GM12878 (cell line): ENCODE results near the gene HLA-DQB1. TPM values are rescaled to one million over a fixed set of nuclear protein-coding genes. Genes with fewer than 3 reads are reported as not detected.

Experiments used
- ATAC-seq: fragments of 200-7000 bp; cut with Tn5 transposase; 3 replicates; pipeline ENCODE4 v1.9.1; 2020; ENCODE audit warnings: mild to moderate bottlenecking, moderate library complexity
- BruUV-seq: library from RNA; stranded (reverse); fragments of 400-500 nt; replicated peaks from 2 replicates; lab custom pipeline; 2021; lab: Mats Ljungman, UMichigan
- CTCF ChIA-PET: fragments of 300-600 bp; sonication (Branson Sonifier 250); formaldehyde crosslinking; extraction: SDS; loops from one replicate; lab custom pipeline; 2021; ENCODE audit warnings: inconsistent platforms; lab: Yijun Ruan, JAX
- POLR2A ChIA-PET: fragments of 350-600 bp; formaldehyde crosslinking; extraction: SDS; loops from one replicate; lab custom pipeline; 2021; ENCODE audit warnings: inconsistent platforms; lab: Charles Lee
- RAD21 ChIA-PET: fragments of 300-600 bp; sonication (Branson Sonifier 250); formaldehyde crosslinking; loops from one replicate; lab custom pipeline; 2023; ENCODE audit warnings: antibody characterized with exemption; ENCODE audit not compliant: unreplicated experiment; lab: Charles Lee
- SMC1A ChIA-PET: fragments of 300-600 bp; sonication (Branson Sonifier 250); formaldehyde crosslinking; loops from one replicate; lab custom pipeline; 2023; ENCODE audit not compliant: unreplicated experiment, uncharacterized antibody; lab: Charles Lee
- DNase-seq: peaks from one replicate; pipeline ENCODE4 v3.0.0-alpha.2; 2011; ENCODE audit warnings: low read depth, low spot score
- FAIRE-seq: peaks from 3 replicates; lab custom pipeline; 2011; peaks lifted over from hg19 to GRCh38; lab: Jason Lieb, UNC
- H2AFZ ChIP-seq: 2 replicates; pipeline ENCODE4 v1.6.0; 2011; ENCODE audit warnings: low read depth, low read length, control low read depth; ENCODE audit not compliant: control insufficient read depth
- H3K27ac ChIP-seq: 2 replicates; pipeline ENCODE4 v1.5.1; 2011; ENCODE audit warnings: control low read depth; ENCODE audit not compliant: control insufficient read depth, insufficient read depth
- H3K27me3 ChIP-seq, 2 experiments: replicated peaks in 1 of 2; 2 replicates each; pipeline versions ENCODE4 v1.6.0 to v1.6.1; 2011; ENCODE audit warnings: low read length in 1 of 2; ENCODE audit not compliant: control insufficient read depth in 2 of 2, insufficient read depth in 2 of 2
- H3K36me3 ChIP-seq, 2 experiments: 2 replicates each; pipeline ENCODE4 v1.5.1; 2011; ENCODE audit warnings: low read length in 1 of 2; ENCODE audit not compliant: control insufficient read depth in 2 of 2, insufficient read depth in 2 of 2
- H3K4me1 ChIP-seq: 2 replicates; pipeline ENCODE4 v1.6.1; 2011; ENCODE audit warnings: mild to moderate bottlenecking, low read length, moderate library complexity, mixed read lengths; ENCODE audit not compliant: control insufficient read depth, insufficient read depth
- H3K4me2 ChIP-seq: 2 replicates; pipeline ENCODE4 v1.6.0; 2011; ENCODE audit warnings: control low read depth; ENCODE audit not compliant: control insufficient read depth, insufficient read depth
- H3K4me3 ChIP-seq: fragments of 200-600 bp; sonication (generic); 2 replicates; pipeline ENCODE4 v1.5.1; 2016
- H3K79me2 ChIP-seq: 2 replicates; pipeline ENCODE4 v1.6.0; 2011; ENCODE audit warnings: low read length; ENCODE audit not compliant: control insufficient read depth, insufficient read depth
- H3K9ac ChIP-seq: 2 replicates; pipeline ENCODE4 v1.8.0; 2011; ENCODE audit warnings: low read length, control low read depth, mixed read lengths; ENCODE audit not compliant: control insufficient read depth, insufficient read depth
- H3K9me3 ChIP-seq: replicated peaks from 3 replicates; pipeline ENCODE4 v1.5.1; 2011; ENCODE audit warnings: mild to moderate bottlenecking, low read length; ENCODE audit not compliant: control insufficient read depth, insufficient read depth
- H4K20me1 ChIP-seq: 2 replicates; pipeline ENCODE4 v1.6.0; 2011; ENCODE audit not compliant: control insufficient read depth, insufficient read depth
- ATF2 ChIP-seq: IDR thresholded peaks from 2 replicates; pipeline ENCODE4 v1.6.1; 2012; ENCODE audit warnings: low read length, inconsistent platforms
- BACH1 ChIP-seq: fragments of 450-650 bp; IDR thresholded peaks from 2 replicates; pipeline ENCODE4 v1.6.1; 2017; ENCODE audit warnings: mild to moderate bottlenecking, borderline replicate concordance
- ETV6 ChIP-seq, 2 experiments: fragments of 450-650 bp in 1 of 2; IDR thresholded peaks in 1 of 2; conservative IDR thresholded peaks in 1 of 2; 2 replicates each; pipeline ENCODE4 v1.6.1; 2014; ENCODE audit warnings: antibody characterized with exemption in 1 of 2, borderline replicate concordance in 1 of 2, low read depth in 1 of 2, mild to moderate bottlenecking in 1 of 2, moderate library complexity in 1 of 2
- IKZF1 ChIP-seq: fragments of 450-650 bp; conservative IDR thresholded peaks from 2 replicates; pipeline ENCODE4 v1.6.1; 2017; ENCODE audit warnings: antibody characterized with exemption, mild to moderate bottlenecking
- MLLT1 ChIP-seq: fragments of 450-650 bp; IDR thresholded peaks from 2 replicates; pipeline ENCODE4 v1.6.1; 2016; ENCODE audit warnings: mild to moderate bottlenecking
- NBN ChIP-seq: fragments of 450-650 bp; IDR thresholded peaks from 2 replicates; pipeline ENCODE4 v1.6.1; 2016
- PML ChIP-seq: IDR thresholded peaks from 2 replicates; pipeline ENCODE4 v1.6.1; 2012; ENCODE audit warnings: low read length, inconsistent platforms
- POLR2A ChIP-seq: IDR thresholded peaks from 2 replicates; pipeline ENCODE4 v1.6.1; 2011; ENCODE audit warnings: low read depth, mild to moderate bottlenecking, low read length
- POLR2AphosphoS5 ChIP-seq: IDR thresholded peaks from 2 replicates; pipeline ENCODE4 v1.6.1; 2011; ENCODE audit warnings: mild to moderate bottlenecking, low read length, inconsistent platforms
- POU2F2 ChIP-seq: IDR thresholded peaks from 3 replicates; pipeline ENCODE4 v1.6.1; 2011; ENCODE audit warnings: low read depth, mild to moderate bottlenecking, low read length, borderline replicate concordance
- SPI1 ChIP-seq: IDR thresholded peaks from 2 replicates; pipeline ENCODE4 v1.6.1; 2011; ENCODE audit warnings: low read depth, mild to moderate bottlenecking, low read length, moderate library complexity, borderline replicate concordance; ENCODE audit not compliant: insufficient read depth
- ZBTB40 ChIP-seq: fragments of 450-650 bp; IDR thresholded peaks from 2 replicates; pipeline ENCODE4 v1.6.1; 2016; ENCODE audit warnings: mild to moderate bottlenecking, moderate library complexity, borderline replicate concordance
- WGBS: methylation state at CpG from one replicate; pipeline ENCODE4 v1.1.6; 2016; ENCODE audit warnings: low lambda C conversion rate; ENCODE audit not compliant: insufficient replicate concordance, insufficient coverage; ENCODE audit errors: missing lambda C conversion rate; 5-methylcytosine and 5-hydroxymethylcytosine counted together
- in situ Hi-C: fragments of 300-500 bp; cut with MboI; formaldehyde crosslinking; loops from 9 replicates; pipeline ENCODE4 v1.14.3; 2018; ENCODE audit warnings: mixed read lengths
- intact Hi-C: fragments of 100-400 bp; cut with micrococcal nuclease; formaldehyde crosslinking; loops from one replicate; pipeline ENCODE4 v1.14.2; 2022; ENCODE audit not compliant: unreplicated experiment
- polyA plus RNA-seq, 11 experiments: library from polyadenylated mRNA; depleted of rRNA in 4 of 11; unstranded in 6 of 11; stranded (reverse) in 5 of 11; fragments of >200 nt; fragmentation: Nextera tagmentation in 4 of 11; fragmentation: Illumina TruSeq in 1 of 11; extraction: Ambion mirVana in 4 of 11; extraction: Trizol in 1 of 11; gene quantifications; 1 replicate in 1 of 11; 2 replicates in 10 of 11; pipeline versions ENCODE4 v1.2.1 to v1.2.3, GENCODE V29; 2011 to 2016; ENCODE audit warnings: inconsistent platforms in 2 of 11, missing spikeins in 2 of 11, low read depth in 1 of 11
- total RNA-seq, 4 experiments: library from RNA; depleted of rRNA in 3 of 4; stranded (reverse); fragments of >200 nt in 3 of 4; fragmentation: Illumina TruSeq in 1 of 4; extraction: Trizol in 1 of 4; gene quantifications; 2 replicates each; pipeline versions ENCODE4 v1.2.1 to v1.2.3, GENCODE V29; 2013 to 2021
- TF ChIP-seq, protein P1 (sequence below): IDR thresholded peaks from 2 replicates; pipeline ENCODE4 v1.6.1; 2011; ENCODE audit warnings: mild to moderate bottlenecking, low read depth, low read length, moderate library complexity; ENCODE audit not compliant: insufficient replicate concordance

HLA-DQB1 gene
- total and polyA plus RNA-seq, 10 of the 15 experiments (the other 5 are each of a cell fraction or from before 2014, with no cell fraction given): 38.1 to 403 (median 91.4) TPM

GRCh38 chr6:32638532-32639219 is 27.8 kb downstream of the HLA-DQB1 start:
- H3K9me3 ChIP-seq: no peaks in the 10 kb centered on the region
- FAIRE-seq (no peak), ATAC-seq (peak; percentile 14), DNase-seq (no peak)
- ChIA-PET SMC1A (interaction anchor here (1.0 to 11.4 kb wide), 7 partner anchors 11 to 51 kb away, joined by 3 to 124 read pairs (median 7); partner anchors contain the start of genes HLA-DQB1 and HLA-DRB1), RAD21 (interaction anchor here (1.3 to 9.3 kb wide), 8 partner anchors 16 to 203 kb away, joined by 7 to 102 read pairs (median 12); partner anchors contain the start of genes HLA-DQB1 and HLA-DRA), CTCF (interaction anchor here (0.6 to 1.5 kb wide), 5 partner anchors 15 to 781 kb away, joined by 3 to 7 read pairs (median 3); partner anchors contain the start of gene SYNGAP1), POLR2A (interaction anchor here (1.0 to 10.8 kb wide), 10 partner anchors 8 to 199 kb away, joined by 3 to 168 read pairs (median 18); partner anchors contain the start of genes HLA-DQB1, HLA-DRA and HLA-DRB1)
- H3K27me3 ChIP-seq: no peaks in the 10 kb centered on the region
- BruUV-seq: no TSS peak
- no peak overlapping the region for H2AFZ ChIP-seq
- H3K79me2 ChIP-seq: peaks cover 56% of the 10 kb centered on the region
- H3K36me3 ChIP-seq: no peaks in the 10 kb centered on the region; a peak in 3 of 4 replicates
- intact Hi-C loops: loop anchor here (5.0 kb wide), 3 partner anchors 36 to 201 kb away; partner anchors contain the start of genes HLA-DRA and HLA-DRB1
- H3K27ac ChIP-seq: peak overlapping the region; percentile 95
- peak overlapping the region; percentile 81 for H3K4me2 ChIP-seq
- peak overlapping the region; percentile 70 for H3K4me3 ChIP-seq
- peaks cover 12% of the 10 kb centered on the region for H3K4me1 ChIP-seq
- H3K9ac ChIP-seq: peak overlapping the region; percentile 90
- WGBS: 2% methylated on average over 7 of the region's 9 CpGs
- in situ Hi-C loops: loop anchor here (5.0 kb wide), 1 partner anchor 104 kb away; the partner anchor contains the start of gene HLA-DQA2
- H4K20me1 ChIP-seq: no peaks in the 10 kb centered on the region
- TF ChIP-seq MLLT1 (peak; percentile 98), POU2F2 (peak; percentile 18; the same call in 1 of the 3 replicates), PML (peak; percentile 32; the same call in 1 of the 2 replicates), ATF2 (peak; percentile 0; the same call in 1 of the 2 replicates), POLR2AphosphoS5 (peak; percentile 76; the same call in 1 of the 2 replicates), SPI1 (peak; percentile 70; the same call in 1 of the 2 replicates), NBN (peak; percentile 70), ZBTB40 (peak; percentile 37; the same call in 1 of the 2 replicates), IKZF1 (peak; percentile 37; the same call in 1 of the 2 replicates), ETV6 (conservative IDR thresholded peaks at IDR 0.05 in 1 of 2, IDR thresholded peaks at IDR 0.05 in 1 of 2; ENCODE audit: borderline replicate concordance in 1 of 2, low read depth in 1 of 2) (peak in 1 of 2 experiments; percentile 71; a peak in 1 of 4 replicates), BACH1 (peak; percentile 41; the same call in 1 of the 2 replicates), POLR2A (0 out of 2 replicates have a peak, but pooled peaks have one; percentile 43)
- TF ChIP-seq, protein P1, sequence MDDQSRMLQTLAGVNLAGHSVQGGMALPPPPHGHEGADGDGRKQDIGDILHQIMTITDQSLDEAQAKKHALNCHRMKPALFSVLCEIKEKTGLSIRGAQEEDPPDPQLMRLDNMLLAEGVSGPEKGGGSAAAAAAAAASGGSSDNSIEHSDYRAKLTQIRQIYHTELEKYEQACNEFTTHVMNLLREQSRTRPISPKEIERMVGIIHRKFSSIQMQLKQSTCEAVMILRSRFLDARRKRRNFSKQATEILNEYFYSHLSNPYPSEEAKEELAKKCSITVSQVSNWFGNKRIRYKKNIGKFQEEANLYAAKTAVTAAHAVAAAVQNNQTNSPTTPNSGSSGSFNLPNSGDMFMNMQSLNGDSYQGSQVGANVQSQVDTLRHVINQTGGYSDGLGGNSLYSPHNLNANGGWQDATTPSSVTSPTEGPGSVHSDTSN: no peak
